Fibroblast of pulmonary artery (primary cell): ENCODE results near the gene FBLIM1.

Experiments
- DNase-seq: peaks from one replicate; pipeline ENCODE4 v3.0.0-alpha.2; 2010; ENCODE audit warnings: low read depth
- H3K4me3 ChIP-seq: replicated peaks from 2 replicates; pipeline ENCODE4 v1.5.1; 2011; ENCODE audit warnings: low read depth, mild to moderate bottlenecking, control low read depth, low read length, moderate library complexity
- CTCF ChIP-seq: IDR thresholded peaks from 2 replicates; pipeline ENCODE4 v1.5.1; 2011; ENCODE audit warnings: mild to moderate bottlenecking, control low read depth, low read length, inconsistent platforms; ENCODE audit errors: missing control alignments

Gene FBLIM1

GRCh38 chr1:15755646-15756040 is 3.0 kb upstream of the FBLIM1 start:
- H3K4me3 ChIP-seq = no peak overlapping the region
- TF ChIP-seq CTCF = no peak
- DNase-seq = no peak

- no peak for DNase-seq
- TF ChIP-seq CTCF = no peak
- H3K4me3 ChIP-seq = no peak overlapping the region
These were observed 2.2 kb upstream of the FBLIM1 start for GRCh38 chr1:15756143-15757015.

- TF ChIP-seq CTCF = no peak
- no peak for DNase-seq
- no peak overlapping the region for H3K4me3 ChIP-seq
These were observed 1.5 kb upstream of the FBLIM1 start for GRCh38 chr1:15757016-15757543.

- TF ChIP-seq CTCF = no peak
- peak overlapping the region; percentile 72 for H3K4me3 ChIP-seq
- peak; percentile 45 for DNase-seq
These were observed 836 bp upstream of the FBLIM1 start for GRCh38 chr1:15757575-15758342.

GRCh38 chr1:15758953-15759661 is 512 bp downstream of the FBLIM1 start:
- no peak for DNase-seq
- TF ChIP-seq CTCF = no peak
- H3K4me3 ChIP-seq = peak overlapping the region; percentile 72

- H3K4me3 ChIP-seq = peak overlapping the region; percentile 72
- DNase-seq = peak; percentile 94
- TF ChIP-seq CTCF = no peak
These were observed 2.1 kb downstream of the FBLIM1 start for GRCh38 chr1:15760520-15761211.
